A673 (cell line): ENCODE data around the gene ROBO4. TPM values are rescaled to one million over a fixed set of nuclear protein-coding genes. Genes with fewer than 3 reads are reported as not detected.

ENCODE experiments used
- BruUV-seq: library from RNA; stranded (reverse); fragments of 400-500 nt; replicated peaks from 2 replicates; lab custom pipeline; 2021; lab: Mats Ljungman, UMichigan
- CTCF ChIA-PET: fragments of 300-600 bp; sonication (Branson Sonifier 250); formaldehyde crosslinking; loops from one replicate; lab custom pipeline; 2022; ENCODE audit warnings: antibody characterized with exemption; lab: Charles Lee
- POLR2A ChIA-PET: fragments of 300-600 bp; sonication (Branson Sonifier 250); formaldehyde crosslinking; loops from one replicate; lab custom pipeline; 2022; ENCODE audit warnings: antibody characterized with exemption; ENCODE audit not compliant: low non-redundant PET; lab: Charles Lee
- DNase-seq: peaks from one replicate; pipeline ENCODE4 v3.0.0-alpha.2; 2015; ENCODE audit warnings: low spot score
- H3K27ac ChIP-seq: fragments of 200-600 bp; sonication (generic); 2 replicates; pipeline ENCODE4 v1.5.1; 2016; ENCODE audit warnings: mixed run types, low read depth, mild to moderate bottlenecking, mixed read lengths, antibody characterized with exemption, low read length; ENCODE audit not compliant: poor library complexity, severe bottlenecking
- H3K27me3 ChIP-seq: fragments of 200-600 bp; sonication (generic); replicated peaks from 2 replicates; pipeline ENCODE4 v1.6.1; 2017; ENCODE audit warnings: mixed run types, low read depth, mild to moderate bottlenecking, mixed read lengths, antibody characterized with exemption, low read length; ENCODE audit not compliant: insufficient read depth, poor library complexity
- H3K36me3 ChIP-seq: fragments of 200-600 bp; sonication (generic); 2 replicates; pipeline ENCODE4 v1.6.1; 2016; ENCODE audit warnings: mixed run types, mild to moderate bottlenecking, mixed read lengths, antibody characterized with exemption, low read length; ENCODE audit not compliant: insufficient read depth, poor library complexity, severe bottlenecking
- H3K4me1 ChIP-seq: fragments of 200-600 bp; sonication (generic); 2 replicates; pipeline ENCODE4 v1.6.1; 2017; ENCODE audit warnings: mixed run types, mild to moderate bottlenecking, mixed read lengths, antibody characterized with exemption, low read length; ENCODE audit not compliant: insufficient read depth, poor library complexity, severe bottlenecking
- H3K4me3 ChIP-seq: fragments of 200-600 bp; sonication (generic); 2 replicates; pipeline ENCODE4 v1.5.1; 2016; ENCODE audit warnings: low read depth, mixed run types, mild to moderate bottlenecking, mixed read lengths, low read length; ENCODE audit not compliant: poor library complexity, severe bottlenecking
- H3K9me3 ChIP-seq: fragments of 200-600 bp; sonication (generic); 2 replicates; pipeline ENCODE4 v1.6.1; 2016; ENCODE audit warnings: mixed run types, low read depth, mild to moderate bottlenecking, mixed read lengths, antibody characterized with exemption, low read length; ENCODE audit not compliant: poor library complexity, severe bottlenecking
- EZH2 ChIP-seq: fragments of 200-600 bp; sonication (generic); IDR thresholded peaks from 2 replicates; pipeline ENCODE4 v1.6.1; 2017; ENCODE audit warnings: borderline replicate concordance, low read depth, mild to moderate bottlenecking, mixed read lengths, antibody characterized with exemption, low read length; ENCODE audit not compliant: poor library complexity, severe bottlenecking
- intact Hi-C: fragments of 100-400 bp; cut with micrococcal nuclease; formaldehyde crosslinking; loops from one replicate; pipeline ENCODE4 v1.10.0; 2022; ENCODE audit not compliant: unreplicated experiment
- total RNA-seq: library from RNA; stranded (reverse); gene quantifications from 2 replicates; pipeline ENCODE4 v1.2.3, GENCODE V29; 2021
- TF ChIP-seq, protein P1 (sequence below): fragments of 300-800, 200-600 bp; sonication (generic); conservative IDR thresholded peaks from 2 replicates; pipeline ENCODE4 v1.5.1; 2017; ENCODE audit warnings: low read depth, mild to moderate bottlenecking, antibody characterized with exemption, low read length, moderate library complexity, mixed read lengths

The ROBO4 gene
- total RNA-seq, 1 experiment from 2014 or later, result not detected

DNA sequence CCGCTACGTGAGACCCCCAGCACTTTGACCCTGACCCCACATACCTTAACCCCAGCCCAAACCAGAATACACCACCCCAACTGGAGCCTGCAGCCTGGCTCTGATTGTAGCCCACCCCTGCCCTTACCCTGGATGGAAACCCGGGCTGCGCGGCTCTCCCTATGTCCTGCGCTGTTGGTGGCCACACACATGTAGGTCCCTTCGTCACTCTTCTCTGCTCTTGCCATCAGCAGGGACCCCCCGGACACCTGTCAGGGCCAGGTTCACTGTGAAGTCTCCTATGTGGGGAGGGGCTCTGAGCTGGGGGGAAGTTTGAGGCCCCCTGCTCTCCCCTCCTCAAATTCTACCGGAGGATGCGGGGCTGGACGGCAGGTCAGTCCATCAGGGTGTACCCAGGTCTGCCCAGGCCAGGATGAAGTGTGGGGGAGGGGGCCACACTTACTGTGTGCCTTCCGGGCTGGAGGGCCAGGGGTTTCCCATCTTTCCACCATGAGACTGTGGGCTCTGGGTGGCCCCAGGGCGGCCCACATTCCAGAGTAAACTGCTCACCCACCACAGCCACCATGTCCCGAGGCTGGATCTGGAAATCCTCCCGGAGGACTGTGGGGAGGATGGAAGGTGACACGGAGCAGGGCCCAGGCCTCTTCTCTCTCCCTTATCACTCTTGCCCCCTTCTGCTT is 1.5 kb downstream of the ROBO4 start:
- intact Hi-C loops, result no loop called here
- Histone ChIP-seq H3K9me3 (no peaks in the 10 kb centered on the region), H3K4me1 (no peaks in the 10 kb centered on the region), H3K27ac (no peak overlapping the region), H3K36me3 (no peaks in the 10 kb centered on the region), H3K4me3 (no peak overlapping the region), H3K27me3 (peaks cover 20% of the 10 kb centered on the region)
- TF ChIP-seq, protein P1, sequence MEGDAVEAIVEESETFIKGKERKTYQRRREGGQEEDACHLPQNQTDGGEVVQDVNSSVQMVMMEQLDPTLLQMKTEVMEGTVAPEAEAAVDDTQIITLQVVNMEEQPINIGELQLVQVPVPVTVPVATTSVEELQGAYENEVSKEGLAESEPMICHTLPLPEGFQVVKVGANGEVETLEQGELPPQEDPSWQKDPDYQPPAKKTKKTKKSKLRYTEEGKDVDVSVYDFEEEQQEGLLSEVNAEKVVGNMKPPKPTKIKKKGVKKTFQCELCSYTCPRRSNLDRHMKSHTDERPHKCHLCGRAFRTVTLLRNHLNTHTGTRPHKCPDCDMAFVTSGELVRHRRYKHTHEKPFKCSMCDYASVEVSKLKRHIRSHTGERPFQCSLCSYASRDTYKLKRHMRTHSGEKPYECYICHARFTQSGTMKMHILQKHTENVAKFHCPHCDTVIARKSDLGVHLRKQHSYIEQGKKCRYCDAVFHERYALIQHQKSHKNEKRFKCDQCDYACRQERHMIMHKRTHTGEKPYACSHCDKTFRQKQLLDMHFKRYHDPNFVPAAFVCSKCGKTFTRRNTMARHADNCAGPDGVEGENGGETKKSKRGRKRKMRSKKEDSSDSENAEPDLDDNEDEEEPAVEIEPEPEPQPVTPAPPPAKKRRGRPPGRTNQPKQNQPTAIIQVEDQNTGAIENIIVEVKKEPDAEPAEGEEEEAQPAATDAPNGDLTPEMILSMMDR, result no peak
- TF ChIP-seq EZH2, result no peak
- DNase-seq, result no peak
- no TSS peak for BruUV-seq
- ChIA-PET POLR2A (no interaction called here), CTCF (no interaction called here)

DNA sequence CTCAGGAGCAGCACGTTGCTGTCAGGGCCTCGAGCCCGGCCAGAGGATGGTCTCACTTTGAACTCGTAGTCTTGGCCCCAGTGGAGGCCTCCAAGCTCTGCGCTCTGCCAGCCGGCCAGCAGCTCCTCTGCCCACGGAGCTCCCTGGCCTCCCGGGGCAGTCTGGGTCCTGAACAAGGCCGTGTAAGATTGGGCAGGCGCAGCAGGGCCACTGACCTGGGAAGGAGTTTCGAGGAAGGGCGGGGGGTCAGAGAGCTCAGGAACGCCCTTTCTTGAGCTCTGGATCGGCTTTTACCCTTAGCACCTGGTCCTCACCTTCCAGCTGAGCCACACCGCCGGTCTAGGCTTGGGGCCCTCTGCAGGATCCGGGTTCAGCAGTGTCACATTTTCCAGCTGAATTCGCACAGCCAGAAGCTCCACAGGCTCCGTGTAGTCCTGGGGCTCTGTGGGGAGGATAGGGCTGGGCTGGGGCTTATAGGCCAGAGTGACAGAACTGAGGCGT is 2.1 kb downstream of the ROBO4 start:
- no peak for TF ChIP-seq EZH2
- TF ChIP-seq, protein P1, result no peak
- Histone ChIP-seq H3K4me1 (no peaks in the 10 kb centered on the region), H3K27me3 (peaks cover 13% of the 10 kb centered on the region), H3K36me3 (no peaks in the 10 kb centered on the region), H3K4me3 (no peak overlapping the region), H3K27ac (no peak overlapping the region), H3K9me3 (no peaks in the 10 kb centered on the region)
- ChIA-PET CTCF (no interaction called here), POLR2A (no interaction called here)
- DNase-seq, result no peak
- intact Hi-C loops, result no loop called here
- no TSS peak for BruUV-seq

DNA sequence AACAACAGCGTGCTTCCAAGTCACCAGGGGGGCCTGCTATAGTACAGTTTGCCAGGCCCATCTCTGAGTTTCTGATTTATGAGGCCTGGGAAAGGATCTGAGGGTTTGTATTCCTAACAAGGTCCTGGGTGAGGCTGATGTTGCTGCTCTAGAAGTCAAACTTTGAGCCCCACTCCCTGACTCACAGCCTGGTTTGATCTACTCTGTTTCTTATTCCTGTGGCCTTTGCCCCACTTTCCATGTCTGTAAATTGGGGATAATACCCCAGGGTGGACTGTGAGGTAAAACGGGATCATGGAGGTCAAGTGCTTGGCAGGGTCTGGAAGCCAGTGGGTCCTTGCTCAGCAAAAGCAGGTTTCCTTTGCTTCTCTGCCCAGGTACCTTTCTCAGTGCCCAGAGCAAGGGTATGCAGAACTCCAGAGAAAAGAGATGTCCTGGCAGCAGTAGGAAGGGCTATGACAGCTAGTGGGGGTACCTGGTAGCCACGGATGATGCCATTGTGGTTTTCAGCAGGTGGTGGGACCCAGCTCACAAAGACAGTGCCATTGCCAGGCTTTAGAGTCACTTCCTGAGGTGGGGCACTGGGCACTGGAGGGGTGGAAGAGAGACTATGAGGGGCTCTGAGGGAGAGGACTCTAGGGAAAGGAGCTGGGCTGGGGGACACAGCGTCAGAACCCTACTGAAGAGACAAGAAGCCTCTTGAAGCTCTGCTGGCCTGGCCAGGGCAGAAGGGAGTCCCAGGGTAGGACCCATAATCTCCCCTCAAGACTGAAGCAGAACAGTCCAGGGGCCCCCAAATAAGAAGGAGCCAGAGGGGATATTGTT is 2.8 kb downstream of the ROBO4 start:
- H3K27me3 ChIP-seq, result peaks cover 6% of the 10 kb centered on the region
- H3K4me3 ChIP-seq, result no peak overlapping the region
- TF ChIP-seq, protein P1, result no peak
- no peak for TF ChIP-seq EZH2
- intact Hi-C loops, result no loop called here
- no TSS peak for BruUV-seq
- H3K36me3 ChIP-seq, result no peaks in the 10 kb centered on the region
- no peaks in the 10 kb centered on the region for H3K4me1 ChIP-seq
- ChIA-PET CTCF (no interaction called here), POLR2A (no interaction called here)
- H3K9me3 ChIP-seq, result no peaks in the 10 kb centered on the region
- no peak for DNase-seq
- no peak overlapping the region for H3K27ac ChIP-seq
